IPS-20b (cell line): ENCODE measurements around the gene RAB8A.
"Not testable (repeated sequence)": the region's sequence is repeated elsewhere in the genome, so short reads cannot be mapped to it uniquely, and the experiment has no call there.

Experiments used
- H3K27ac ChIP-seq: one replicate; pipeline ENCODE4 v1.5.1; 2013; ENCODE audit warnings: low read length
- H3K27me3 ChIP-seq: 2 replicates; pipeline ENCODE4 v1.6.1; 2013; ENCODE audit warnings: mild to moderate bottlenecking, low read length, inconsistent platforms; ENCODE audit not compliant: insufficient read depth
- H3K36me3 ChIP-seq: 2 replicates; pipeline ENCODE4 v1.6.1; 2013; ENCODE audit warnings: low read depth, mild to moderate bottlenecking, inconsistent platforms, low read length, moderate library complexity; ENCODE audit not compliant: insufficient read depth
- H3K4me1 ChIP-seq: 2 replicates; pipeline ENCODE4 v1.6.1; 2013; ENCODE audit warnings: mild to moderate bottlenecking, control low read depth, inconsistent platforms, low read length, moderate library complexity; ENCODE audit not compliant: insufficient read depth
- H3K4me3 ChIP-seq: 2 replicates; pipeline ENCODE4 v1.5.1; 2013; ENCODE audit warnings: mild to moderate bottlenecking, low read length, inconsistent platforms
- H3K9ac ChIP-seq: 2 replicates; pipeline ENCODE4 v1.6.1; 2013; ENCODE audit warnings: low read depth, mild to moderate bottlenecking, inconsistent platforms, low read length, moderate library complexity
- H3K9me3 ChIP-seq: 2 replicates; pipeline ENCODE4 v1.6.1; 2013; ENCODE audit warnings: mild to moderate bottlenecking, low read depth, low read length, inconsistent platforms; ENCODE audit not compliant: insufficient read depth

RAB8A gene

GRCh38 chr19:16119075-16119857 lies 7.6 kb downstream of the RAB8A start:
- H3K4me1 ChIP-seq, H3K9ac ChIP-seq, H3K4me3 ChIP-seq: not testable (repeated sequence)

GRCh38 chr19:16121141-16121540 lies 9.5 kb downstream of the RAB8A start:
- Histone ChIP-seq H3K4me1 (no peaks in the 10 kb centered on the region), H3K9me3 (no peaks in the 10 kb centered on the region), H3K4me3 (no peak overlapping the region), H3K27me3 (no peaks in the 10 kb centered on the region), H3K36me3 (peaks cover 79% of the 10 kb centered on the region), H3K9ac (no peak overlapping the region), H3K27ac (no peak overlapping the region)

More at GRCh38 chr19:16119075-16119857, 7.6 kb downstream of the RAB8A start:
- not testable (repeated sequence) for H3K27me3 ChIP-seq, H3K9me3 ChIP-seq, H3K27ac ChIP-seq
- H3K36me3 ChIP-seq, result peaks cover 79% of the 10 kb centered on the region

GRCh38 chr19:16121967-16122366 lies 10.3 kb downstream of the RAB8A start:
- Histone ChIP-seq H3K27me3 (no peaks in the 10 kb centered on the region), H3K4me1 (no peaks in the 10 kb centered on the region), H3K27ac (no peak overlapping the region), H3K36me3 (peaks cover 84% of the 10 kb centered on the region), H3K9ac (no peak overlapping the region), H3K4me3 (no peak overlapping the region), H3K9me3 (no peaks in the 10 kb centered on the region)

- H3K36me3 ChIP-seq, result peaks cover 94% of the 10 kb centered on the region
- no peak overlapping the region for H3K9ac ChIP-seq
- no peaks in the 10 kb centered on the region for H3K9me3 ChIP-seq
- H3K4me1 ChIP-seq, result no peaks in the 10 kb centered on the region
- H3K27ac ChIP-seq, result no peak overlapping the region
- H3K4me3 ChIP-seq, result no peak overlapping the region
- no peaks in the 10 kb centered on the region for H3K27me3 ChIP-seq
Measured at GRCh38 chr19:16124953-16125352, 13.3 kb downstream of the RAB8A start.

- Histone ChIP-seq H3K9ac (no peak overlapping the region), H3K4me1 (no peaks in the 10 kb centered on the region), H3K4me3 (no peak overlapping the region), H3K36me3 (peaks cover 95% of the 10 kb centered on the region), H3K27ac (no peak overlapping the region), H3K27me3 (no peaks in the 10 kb centered on the region), H3K9me3 (no peaks in the 10 kb centered on the region)
Measured at GRCh38 chr19:16125737-16126495, 14.2 kb downstream of the RAB8A start.

- no peak overlapping the region for H3K4me3 ChIP-seq
- no peaks in the 10 kb centered on the region for H3K27me3 ChIP-seq
- no peak overlapping the region for H3K9ac ChIP-seq
- no peak overlapping the region for H3K27ac ChIP-seq
- peaks cover 95% of the 10 kb centered on the region for H3K36me3 ChIP-seq
- H3K9me3 ChIP-seq, result no peaks in the 10 kb centered on the region
- H3K4me1 ChIP-seq, result no peaks in the 10 kb centered on the region
Measured at GRCh38 chr19:16127080-16127479, 15.4 kb downstream of the RAB8A start.

GRCh38 chr19:16127776-16128371 lies 16.2 kb downstream of the RAB8A start:
- H3K9ac ChIP-seq, result no peak overlapping the region
- H3K36me3 ChIP-seq, result peaks cover 95% of the 10 kb centered on the region
- no peaks in the 10 kb centered on the region for H3K9me3 ChIP-seq
- H3K27me3 ChIP-seq, result no peaks in the 10 kb centered on the region
- no peaks in the 10 kb centered on the region for H3K4me1 ChIP-seq
- no peak overlapping the region for H3K27ac ChIP-seq
- H3K4me3 ChIP-seq, result no peak overlapping the region

- Histone ChIP-seq H3K27me3 (no peaks in the 10 kb centered on the region), H3K9me3 (no peaks in the 10 kb centered on the region), H3K36me3 (peaks cover 80% of the 10 kb centered on the region), H3K4me1 (peaks cover 1% of the 10 kb centered on the region; the same call in 1 of the 2 replicates), H3K4me3 (no peak overlapping the region), H3K9ac (no peak overlapping the region), H3K27ac (no peak overlapping the region)
Measured at GRCh38 chr19:16131648-16132047, 20.0 kb downstream of the RAB8A start.

GRCh38 chr19:16133818-16134217 lies 22.1 kb downstream of the RAB8A start:
- H3K9me3 ChIP-seq, result no peaks in the 10 kb centered on the region
- H3K36me3 ChIP-seq, result peaks cover 58% of the 10 kb centered on the region
- H3K4me3 ChIP-seq, result no peak overlapping the region
- peaks cover 5% of the 10 kb centered on the region; the same call in 1 of the 2 replicates for H3K4me1 ChIP-seq
- H3K9ac ChIP-seq, result no peak overlapping the region
- no peak overlapping the region for H3K27ac ChIP-seq
- no peaks in the 10 kb centered on the region for H3K27me3 ChIP-seq

GRCh38 chr19:16134510-16134909 lies 22.8 kb downstream of the RAB8A start:
- Histone ChIP-seq H3K27ac (no peak overlapping the region), H3K36me3 (peaks cover 51% of the 10 kb centered on the region), H3K9ac (no peak overlapping the region), H3K4me3 (no peak overlapping the region), H3K4me1 (peaks cover 5% of the 10 kb centered on the region; the same call in 1 of the 2 replicates), H3K9me3 (no peaks in the 10 kb centered on the region), H3K27me3 (no peaks in the 10 kb centered on the region)

GRCh38 chr19:16135430-16136127 lies 23.9 kb downstream of the RAB8A start:
- Histone ChIP-seq H3K4me1 (peaks cover 5% of the 10 kb centered on the region; the same call in 1 of the 2 replicates), H3K27me3 (no peaks in the 10 kb centered on the region), H3K36me3 (peaks cover 41% of the 10 kb centered on the region), H3K9ac (no peak overlapping the region), H3K4me3 (no peak overlapping the region), H3K27ac (no peak overlapping the region), H3K9me3 (no peaks in the 10 kb centered on the region)
